HAP-1 (cell line): ENCODE results near the gene CWF19L2.
"Not testable (repeated sequence)": the region's sequence is repeated elsewhere in the genome, so short reads cannot be mapped to it uniquely, and the experiment has no call there.

Experiments
- DNase-seq, 2 experiments: peaks; one replicate each; pipeline ENCODE4 v3.0.0-alpha.2; 2016 to 2020; ENCODE audit warnings: low spot score in 2 of 2
- H3K27me3 ChIP-seq: fragments of 250-450 bp; sonication (Bioruptor Pico); 2 replicates; pipeline ENCODE4 v1.5.1; 2020; ENCODE audit warnings: low read depth, mild to moderate bottlenecking, moderate library complexity
- H3K36me3 ChIP-seq: fragments of 250-450 bp; sonication (Bioruptor Pico); replicated peaks from 2 replicates; pipeline ENCODE4 v1.5.1; 2020; ENCODE audit warnings: mild to moderate bottlenecking
- H3K4me1 ChIP-seq: fragments of 250-450 bp; sonication (Bioruptor Pico); 2 replicates; pipeline ENCODE4 v1.5.1; 2020; ENCODE audit warnings: mild to moderate bottlenecking
- H3K4me3 ChIP-seq: fragments of 250-450 bp; sonication (Bioruptor Pico); 2 replicates; pipeline ENCODE4 v1.5.1; 2020; ENCODE audit warnings: mild to moderate bottlenecking, moderate library complexity
- H3K9me3 ChIP-seq: fragments of 250-450 bp; sonication (Bioruptor Pico); 2 replicates; pipeline ENCODE4 v1.5.1; 2020; ENCODE audit warnings: mild to moderate bottlenecking, moderate library complexity
- in situ Hi-C: fragments of 300-500 bp; cut with MboI; formaldehyde crosslinking; loops from 3 replicates; pipeline ENCODE4 v1.14.3; 2020; ENCODE audit warnings: low sequenced_read_pairs, inconsistent platforms, mixed read lengths

Gene CWF19L2

DNA sequence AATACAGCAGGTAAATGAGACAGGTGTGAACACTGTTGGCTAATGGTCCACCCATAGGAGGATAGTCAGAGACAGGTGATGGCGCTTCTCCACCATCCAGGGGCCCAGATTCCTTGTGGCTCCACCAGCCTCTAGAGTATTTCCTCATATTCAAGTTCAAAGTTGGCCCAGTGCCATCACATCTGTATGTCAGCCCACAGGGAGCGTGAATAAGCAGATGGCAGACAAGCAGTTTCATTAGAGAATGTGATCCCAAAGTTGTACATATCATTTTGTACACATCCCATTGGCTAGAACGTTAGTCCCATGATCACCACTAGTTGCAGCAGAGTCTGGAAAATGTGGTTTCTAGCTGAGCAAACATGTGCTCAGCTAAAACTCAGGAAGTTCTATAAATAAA is 11.0 kb upstream of the CWF19L2 start:
- peaks cover 6% of the 10 kb centered on the region for H3K27me3 ChIP-seq
- no peaks in the 10 kb centered on the region for H3K4me1 ChIP-seq
- H3K9me3 ChIP-seq = no peaks in the 10 kb centered on the region
- no peak overlapping the region for H3K4me3 ChIP-seq
- no peaks in the 10 kb centered on the region for H3K36me3 ChIP-seq
- no peak for DNase-seq
- in situ Hi-C loops = no loop called here

DNA sequence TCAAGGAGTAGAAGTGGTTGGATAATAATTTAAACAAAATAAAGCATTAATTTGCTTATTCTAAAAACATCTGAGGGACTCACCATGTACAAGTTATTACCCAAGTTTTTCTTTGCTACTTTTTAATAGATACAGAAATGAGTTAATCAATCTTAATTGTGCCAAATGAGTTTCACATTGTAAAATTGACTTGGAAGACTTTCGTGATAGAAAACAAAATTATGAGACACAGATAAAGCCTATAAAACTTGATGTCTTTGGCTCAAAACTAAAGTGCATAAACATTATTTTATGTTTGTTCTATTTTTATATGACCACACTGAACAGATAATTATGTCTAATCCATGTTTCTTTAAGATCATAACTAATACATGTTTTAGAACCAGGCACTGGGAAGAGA is 10.1 kb upstream of the CWF19L2 start:
- Histone ChIP-seq H3K9me3 (no peaks in the 10 kb centered on the region), H3K4me1 (no peaks in the 10 kb centered on the region), H3K4me3 (no peak overlapping the region), H3K36me3 (no peaks in the 10 kb centered on the region), H3K27me3 (peaks cover 11% of the 10 kb centered on the region)
- in situ Hi-C loops = no loop called here
- DNase-seq = no peak

GRCh38 chr11:107466275-107466866 is 8.7 kb upstream of the CWF19L2 start:
- H3K36me3 ChIP-seq, H3K4me3 ChIP-seq, H3K4me1 ChIP-seq, DNase-seq, in situ Hi-C loops, H3K9me3 ChIP-seq: not testable (repeated sequence)
- H3K27me3 ChIP-seq = peaks cover 11% of the 10 kb centered on the region

- peak; percentile 9 to 22 for DNase-seq
- no peaks in the 10 kb centered on the region for H3K9me3 ChIP-seq
- H3K4me3 ChIP-seq = peak overlapping the region; percentile 65
Observed at GRCh38 chr11:107457205-107457557, 444 bp downstream of the CWF19L2 start.

GRCh38 chr11:107453594-107454286 is 3.9 kb downstream of the CWF19L2 start:
- no peaks in the 10 kb centered on the region for H3K9me3 ChIP-seq
- DNase-seq = no peak
- peaks cover 18% of the 10 kb centered on the region for H3K36me3 ChIP-seq
- H3K4me1 ChIP-seq = peaks cover 8% of the 10 kb centered on the region
- H3K4me3 ChIP-seq = no peak overlapping the region
- H3K27me3 ChIP-seq = no peaks in the 10 kb centered on the region
- in situ Hi-C loops = no loop called here

More at GRCh38 chr11:107457205-107457557, 444 bp downstream of the CWF19L2 start:
- H3K4me1 ChIP-seq = peaks cover 8% of the 10 kb centered on the region
- H3K36me3 ChIP-seq = peaks cover 18% of the 10 kb centered on the region
- in situ Hi-C loops = no loop called here
- no peaks in the 10 kb centered on the region for H3K27me3 ChIP-seq

DNA sequence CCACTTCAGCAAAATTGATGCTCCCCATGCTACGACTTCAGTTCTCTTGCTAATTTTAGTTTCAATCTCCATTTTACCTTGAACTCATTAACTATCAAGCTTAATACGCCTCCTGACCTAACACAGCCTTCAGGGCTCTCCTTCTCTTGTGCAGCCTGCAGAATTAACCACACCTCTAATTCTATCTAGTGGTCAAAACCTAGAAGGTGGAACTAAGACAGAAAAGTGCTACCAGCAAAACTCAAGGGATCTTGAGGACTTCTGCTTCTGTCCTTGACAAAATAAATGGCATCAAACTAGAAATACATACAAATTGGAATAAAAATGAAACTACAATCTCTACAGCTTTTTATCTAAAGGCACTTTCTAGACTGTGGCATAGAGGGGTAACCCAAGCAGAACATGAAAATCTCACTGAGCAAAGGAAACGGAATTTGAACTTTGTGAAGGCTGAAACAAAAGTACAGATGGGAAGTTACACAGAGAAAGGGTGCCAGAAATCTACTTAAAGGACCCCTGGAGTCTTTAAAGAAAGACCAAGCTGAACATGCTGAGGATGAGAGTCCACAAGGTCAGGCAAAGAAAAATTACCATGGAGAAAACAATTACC is 10.7 kb downstream of the CWF19L2 start:
- Histone ChIP-seq H3K36me3 (no peaks in the 10 kb centered on the region; the same call in 1 of the 2 replicates), H3K4me1 (no peaks in the 10 kb centered on the region), H3K27me3 (no peaks in the 10 kb centered on the region), H3K4me3 (no peak overlapping the region), H3K9me3 (no peaks in the 10 kb centered on the region)
- in situ Hi-C loops = no loop called here
- no peak for DNase-seq

- H3K27me3 ChIP-seq = no peaks in the 10 kb centered on the region
- H3K9me3 ChIP-seq = no peaks in the 10 kb centered on the region
- no peak for DNase-seq
- peaks cover 14% of the 10 kb centered on the region for H3K36me3 ChIP-seq
- no peaks in the 10 kb centered on the region for H3K4me1 ChIP-seq
- in situ Hi-C loops = no loop called here
- H3K4me3 ChIP-seq = no peak overlapping the region
Observed at GRCh38 chr11:107442715-107443215, 14.9 kb downstream of the CWF19L2 start.

GRCh38 chr11:107439586-107440167 is 17.9 kb downstream of the CWF19L2 start:
- in situ Hi-C loops = no loop called here
- H3K4me1 ChIP-seq = no peaks in the 10 kb centered on the region
- H3K36me3 ChIP-seq = peaks cover 14% of the 10 kb centered on the region
- H3K9me3 ChIP-seq = no peaks in the 10 kb centered on the region
- no peak overlapping the region for H3K4me3 ChIP-seq
- DNase-seq = no peak
- H3K27me3 ChIP-seq = no peaks in the 10 kb centered on the region

GRCh38 chr11:107438148-107438547 is 19.5 kb downstream of the CWF19L2 start:
- Histone ChIP-seq H3K36me3 (peaks cover 14% of the 10 kb centered on the region), H3K27me3 (no peaks in the 10 kb centered on the region), H3K4me3 (no peak overlapping the region), H3K9me3 (no peaks in the 10 kb centered on the region), H3K4me1 (no peaks in the 10 kb centered on the region; the same call in 1 of the 2 replicates)
- in situ Hi-C loops = no loop called here
- DNase-seq = no peak

DNA sequence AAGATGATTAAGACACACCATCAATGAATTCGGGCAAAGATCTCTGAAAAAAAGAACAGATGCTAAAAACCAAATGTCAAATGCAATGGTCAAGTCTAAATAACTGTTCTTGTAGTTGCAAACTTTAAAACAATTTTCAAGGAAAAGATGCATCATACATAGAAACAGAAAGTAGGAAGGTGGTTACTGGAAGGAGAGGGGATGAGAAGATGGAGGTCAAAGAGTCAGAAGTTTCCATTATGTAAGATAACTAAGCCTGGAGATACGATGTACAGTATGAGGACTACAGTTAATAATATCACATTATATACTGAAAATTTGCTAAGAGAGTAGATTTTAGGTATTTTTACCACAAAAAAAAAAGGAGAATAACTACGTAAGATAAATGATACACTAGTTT is 27.1 kb downstream of the CWF19L2 start:
- in situ Hi-C loops = no loop called here
- H3K4me3 ChIP-seq = no peak overlapping the region
- H3K4me1 ChIP-seq = no peaks in the 10 kb centered on the region; the same call in 1 of the 2 replicates

DNA sequence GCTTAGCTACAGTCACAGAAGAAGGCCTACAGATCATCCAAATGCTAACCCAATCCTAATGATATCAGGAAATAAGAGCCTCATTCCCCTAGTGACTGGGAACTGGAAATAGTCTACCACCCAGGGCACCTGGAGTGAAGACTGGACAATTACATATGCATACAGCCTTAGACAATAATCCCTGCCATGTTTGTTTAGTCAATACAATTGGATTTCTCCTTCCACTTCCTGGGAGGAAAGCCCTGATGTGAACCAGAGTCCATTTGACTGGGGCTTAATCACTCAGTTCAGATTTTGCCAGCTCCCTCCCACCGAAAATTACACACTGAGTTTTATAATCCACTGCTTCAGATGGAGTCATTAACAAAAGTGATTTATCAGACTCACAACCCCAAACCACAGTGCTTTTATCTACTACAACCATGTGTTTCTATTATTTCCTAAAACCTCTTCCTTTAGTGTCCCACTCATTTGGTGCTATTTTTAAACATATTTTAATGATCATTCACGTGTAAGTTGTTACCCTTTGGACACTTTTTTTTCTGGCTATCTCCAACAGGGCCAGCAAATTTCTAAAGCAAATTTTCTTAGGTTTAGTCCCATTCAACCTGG is 29.9 kb downstream of the CWF19L2 start:
- no peaks in the 10 kb centered on the region for H3K9me3 ChIP-seq
- H3K36me3 ChIP-seq = peaks cover 4% of the 10 kb centered on the region; the same call in 1 of the 2 replicates
- H3K27me3 ChIP-seq = no peaks in the 10 kb centered on the region
- peaks cover 7% of the 10 kb centered on the region for H3K4me1 ChIP-seq
- DNase-seq = peak in 1 of 2 experiments; percentile 27
- H3K4me3 ChIP-seq = no peak overlapping the region
- in situ Hi-C loops = no loop called here

More for the DNA sequence above, 27.1 kb downstream of the CWF19L2 start:
- Histone ChIP-seq H3K27me3 (no peaks in the 10 kb centered on the region), H3K36me3 (peaks cover under 1% of the 10 kb centered on the region; the same call in 1 of the 2 replicates), H3K9me3 (no peaks in the 10 kb centered on the region)
- no peak for DNase-seq

GRCh38 chr11:107413352-107413751 is 44.3 kb downstream of the CWF19L2 start:
- Histone ChIP-seq H3K27me3 (no peaks in the 10 kb centered on the region), H3K9me3 (no peaks in the 10 kb centered on the region), H3K4me3 (no peak overlapping the region), H3K36me3 (no peaks in the 10 kb centered on the region), H3K4me1 (no peaks in the 10 kb centered on the region)
- DNase-seq = no peak
- in situ Hi-C loops = no loop called here

GRCh38 chr11:107408762-107409211 is 48.8 kb downstream of the CWF19L2 start:
- DNase-seq = no peak
- Histone ChIP-seq H3K9me3 (no peaks in the 10 kb centered on the region), H3K4me1 (no peaks in the 10 kb centered on the region), H3K27me3 (no peaks in the 10 kb centered on the region), H3K36me3 (no peaks in the 10 kb centered on the region), H3K4me3 (no peak overlapping the region)
- in situ Hi-C loops = no loop called here
